SKM-1 treated with dmso at 0.1 percent for 144 hours (cell line): ENCODE results near the gene BTNL9.
"Not testable (repeated sequence)": the region's sequence is repeated elsewhere in the genome, so short reads cannot be mapped to it uniquely, and the experiment has no call there.

ENCODE experiments used
- DNase-seq: peaks from one replicate; lab custom pipeline; 2025; ENCODE audit not compliant: unreplicated experiment; lab: John Stamatoyannopoulos, UW

Gene BTNL9

DNA sequence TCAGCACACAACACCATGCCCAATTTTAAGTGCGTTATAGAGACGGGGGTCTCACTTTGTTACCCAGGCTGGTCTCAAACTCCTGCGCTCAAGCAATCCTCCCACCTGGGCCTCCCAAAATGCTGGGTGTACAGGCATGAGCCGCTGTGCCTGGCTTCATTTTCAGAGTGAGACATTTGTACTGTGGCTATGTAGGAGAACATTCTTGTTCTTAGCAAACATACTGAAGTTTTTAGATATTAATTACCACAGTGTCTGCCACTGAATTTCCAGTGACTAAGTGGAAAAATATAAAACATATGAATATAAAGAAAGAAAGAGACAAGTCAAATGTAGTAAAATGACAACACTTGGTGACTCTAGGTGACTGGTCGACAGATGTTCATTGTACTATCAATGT, 20.9 kb downstream of the BTNL9 start:
- no peak for DNase-seq

- DNase-seq: no peak
Observed at GRCh38 chr5:181061645-181062044, 21.6 kb downstream of the BTNL9 start.

DNA sequence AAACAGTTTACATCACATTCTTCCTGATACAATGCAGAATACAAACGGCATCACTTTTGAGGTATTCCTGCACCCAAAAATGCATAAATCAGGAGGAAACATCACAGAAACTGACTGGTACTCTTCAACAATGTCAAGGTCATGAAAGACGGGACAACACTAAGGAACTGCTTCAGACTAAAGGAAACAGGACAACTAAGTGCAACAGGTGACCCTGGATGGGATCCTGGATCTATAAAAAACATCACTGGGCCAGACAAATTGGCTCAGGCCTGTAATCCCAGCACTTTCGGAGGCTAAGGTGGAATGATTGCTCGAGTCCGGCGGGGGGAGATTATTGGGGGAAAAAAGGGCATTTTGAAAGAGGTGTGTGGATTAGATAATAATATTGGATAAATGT, 22.6 kb downstream of the BTNL9 start:
- DNase-seq: no peak

DNA sequence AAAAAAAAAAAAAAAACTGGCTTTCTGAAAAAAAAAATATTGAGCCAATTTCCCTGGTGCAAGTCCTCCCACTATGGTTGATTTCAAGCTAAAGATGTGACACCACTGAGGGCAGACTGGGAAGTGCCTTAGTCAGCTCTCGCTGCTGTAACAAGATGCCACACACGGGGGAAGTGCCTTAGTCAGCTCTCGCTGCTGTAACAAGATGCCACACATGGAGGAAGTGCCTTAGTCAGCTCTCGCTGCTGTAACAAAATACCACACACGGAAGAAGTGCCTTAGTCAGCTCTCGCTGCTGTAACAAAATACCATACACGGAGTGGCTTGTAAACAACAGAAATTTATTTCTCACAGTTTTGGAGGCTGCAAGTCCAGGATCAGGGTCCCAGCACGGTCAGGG, 23.4 kb downstream of the BTNL9 start:
- no peak for DNase-seq

DNA sequence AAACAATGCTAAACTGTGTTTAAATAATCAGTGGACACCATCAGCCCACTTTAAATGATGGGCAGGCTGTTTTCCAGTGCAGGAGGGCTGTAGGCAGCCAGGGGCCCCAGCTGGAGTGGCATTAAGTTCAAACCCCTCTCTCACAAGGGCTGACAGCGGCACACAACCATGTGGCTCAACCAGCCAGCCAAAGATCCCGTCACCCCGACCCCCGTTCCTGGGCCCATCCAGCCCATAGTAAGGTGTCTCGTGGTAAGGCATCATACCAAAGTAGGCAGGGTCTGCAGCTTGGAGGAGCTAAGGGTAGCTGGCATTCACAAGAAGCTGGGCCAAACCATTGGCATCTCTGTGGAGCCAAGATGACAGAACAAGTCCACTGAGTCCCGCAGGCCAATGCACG, 24.9 kb downstream of the BTNL9 start:
- DNase-seq: no peak

DNA sequence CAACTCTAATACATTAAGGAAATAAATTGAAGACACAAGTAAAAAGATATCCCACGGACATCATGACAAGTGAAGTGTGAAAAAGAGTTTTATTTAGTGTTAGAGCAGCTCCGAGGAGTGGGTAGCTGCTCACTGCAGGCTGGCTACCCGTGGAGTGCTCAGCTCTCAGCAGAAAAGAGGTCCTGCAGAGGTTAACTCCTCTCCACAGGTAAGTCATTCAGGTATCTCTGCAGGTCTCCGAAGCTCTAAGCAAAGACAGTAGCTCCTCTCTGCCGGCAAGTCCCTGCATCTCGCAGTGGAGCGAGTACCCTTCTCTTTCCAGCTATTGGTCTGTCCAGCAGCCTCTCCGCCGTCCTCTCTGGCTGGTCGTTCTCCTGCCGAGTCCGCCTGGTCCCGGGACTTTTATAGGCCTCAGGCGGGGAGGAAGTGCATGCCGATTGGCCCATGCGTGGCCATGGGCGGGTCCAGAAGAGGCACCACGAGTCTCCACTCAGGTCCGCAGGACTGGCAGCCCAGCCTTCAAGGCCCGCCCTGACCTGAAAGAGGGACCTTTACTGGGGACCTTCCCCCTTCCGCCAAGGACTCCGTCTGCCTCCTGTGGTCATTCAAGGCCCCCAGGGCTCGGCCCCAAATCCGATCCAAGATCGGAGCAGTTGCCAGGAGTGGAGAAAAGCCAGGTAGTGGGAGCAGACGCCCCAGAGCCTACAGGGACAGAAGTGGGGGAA, 29.9 kb downstream of the BTNL9 start:
- no peak for DNase-seq

DNA sequence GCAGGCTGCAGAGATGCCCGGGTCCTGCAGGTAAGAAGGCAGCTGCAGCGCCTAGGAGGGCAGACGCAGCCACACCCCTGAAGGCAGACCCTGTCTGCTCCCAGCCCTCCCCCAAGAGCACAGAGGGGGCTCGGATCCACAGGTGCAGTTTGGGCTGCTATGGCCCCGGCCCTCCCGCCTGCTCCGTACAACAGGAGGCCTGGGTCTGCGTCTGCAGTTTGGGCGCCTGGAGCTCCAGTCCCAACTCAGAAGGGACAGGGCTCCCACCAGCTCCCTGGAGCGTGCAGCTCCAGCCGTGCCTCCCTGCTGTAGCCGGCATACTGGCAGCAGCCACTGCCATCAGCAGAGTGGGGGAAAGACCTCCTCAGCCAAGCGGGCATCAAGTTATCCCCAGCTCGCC, 30.5 kb downstream of the BTNL9 start:
- no peak for DNase-seq

- DNase-seq: no peak
Observed at GRCh38 chr5:181071257-181071656, 31.2 kb downstream of the BTNL9 start.

GRCh38 chr5:181076920-181077319, 36.9 kb downstream of the BTNL9 start:
- DNase-seq: no peak

GRCh38 chr5:181081989-181082388, 41.9 kb downstream of the BTNL9 start:
- DNase-seq: no peak

DNA sequence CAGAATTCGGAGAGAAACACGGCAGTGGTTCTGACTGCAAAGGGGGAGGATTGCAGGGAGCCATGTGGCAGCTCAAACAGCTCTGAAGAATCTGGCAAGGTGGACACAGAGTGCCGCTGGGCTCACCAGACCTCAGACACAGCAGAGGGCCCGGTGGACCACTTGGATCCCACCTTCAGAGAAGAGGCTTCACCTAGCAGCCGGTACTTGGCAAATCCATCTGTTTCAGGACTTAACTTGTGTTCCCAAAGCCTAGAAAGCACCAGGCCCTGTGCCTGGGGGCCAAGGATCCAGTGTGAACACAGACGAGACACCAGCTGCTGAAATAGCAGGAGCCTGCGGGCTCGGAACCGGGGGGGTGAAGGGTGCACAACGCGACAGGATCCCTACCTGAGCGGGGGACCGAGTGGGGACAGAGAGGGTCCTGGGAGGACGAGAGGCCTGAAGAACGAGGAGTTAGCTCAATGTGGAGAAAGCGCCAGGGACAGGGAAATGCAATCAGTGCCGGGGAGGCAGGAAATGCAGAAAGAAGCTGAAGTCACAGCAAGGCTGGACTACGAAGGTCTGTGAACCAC, 44.6 kb downstream of the BTNL9 start:
- no peak for DNase-seq

DNA sequence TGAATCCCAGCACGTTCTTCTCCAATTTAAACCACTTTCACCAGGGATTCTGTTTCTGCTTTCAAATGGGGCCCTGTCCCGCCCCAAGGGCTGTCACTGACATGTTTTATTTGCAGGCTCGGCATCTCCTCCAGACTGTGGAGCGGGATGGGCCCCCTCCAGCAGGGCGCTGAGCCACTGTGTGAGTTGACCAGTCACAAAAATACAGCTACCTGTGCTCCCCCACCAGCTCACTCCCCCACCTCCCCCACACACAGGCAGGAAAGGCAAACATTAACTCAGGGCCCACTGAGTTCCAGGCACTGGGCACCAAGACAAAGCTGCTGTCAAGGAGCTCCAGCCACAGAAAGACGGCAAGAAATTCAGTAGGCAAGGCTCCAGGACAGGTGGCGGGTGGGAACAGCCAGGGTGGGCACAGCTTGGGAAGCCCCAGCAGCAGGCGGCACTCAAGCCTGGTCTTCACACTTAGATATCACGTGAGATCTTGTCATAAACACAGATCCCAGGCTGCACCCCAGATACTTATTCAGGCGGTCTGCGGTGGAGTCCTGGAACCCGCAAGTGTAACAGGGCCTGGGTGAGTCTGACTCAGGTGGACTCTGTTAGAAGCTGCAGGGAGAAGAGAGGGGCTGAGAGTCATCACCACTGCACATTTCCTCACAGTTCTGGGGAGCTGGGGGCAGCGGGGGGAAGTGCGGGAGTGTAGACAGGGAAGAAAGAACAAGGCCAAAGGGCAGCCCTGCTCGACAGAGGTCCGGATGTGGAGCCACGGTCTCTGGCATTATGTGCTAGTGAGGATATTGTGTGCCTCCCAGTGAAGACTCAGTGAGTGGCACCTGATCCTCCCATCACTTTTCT, 46.2 kb downstream of the BTNL9 start:
- no peak for DNase-seq

DNA sequence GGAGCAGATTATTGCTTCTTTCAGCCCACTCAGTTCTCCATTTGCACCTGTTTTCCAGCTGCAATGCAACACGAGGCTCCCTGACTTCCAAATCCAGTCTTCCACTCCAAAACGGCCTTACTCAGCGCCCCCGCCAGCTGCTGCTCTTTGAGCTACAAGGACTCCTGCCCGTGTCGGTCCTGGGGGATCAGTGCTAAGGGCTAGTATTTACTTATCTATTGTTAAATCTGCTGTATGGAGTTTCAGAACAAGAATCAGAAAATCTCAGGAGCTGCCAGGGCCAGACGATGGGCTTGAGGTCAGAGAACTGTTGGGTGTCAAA, 46.8 kb downstream of the BTNL9 start:
- DNase-seq: no peak

GRCh38 chr5:181087309-181087708, 47.2 kb downstream of the BTNL9 start:
- no peak for DNase-seq

- no peak for DNase-seq
Observed at GRCh38 chr5:181088289-181088688, 48.2 kb downstream of the BTNL9 start.

GRCh38 chr5:181092428-181092827, 52.4 kb downstream of the BTNL9 start:
- DNase-seq: no peak

- DNase-seq: not testable (repeated sequence)
Observed at GRCh38 chr5:181095162-181095561, 55.1 kb downstream of the BTNL9 start.

DNA sequence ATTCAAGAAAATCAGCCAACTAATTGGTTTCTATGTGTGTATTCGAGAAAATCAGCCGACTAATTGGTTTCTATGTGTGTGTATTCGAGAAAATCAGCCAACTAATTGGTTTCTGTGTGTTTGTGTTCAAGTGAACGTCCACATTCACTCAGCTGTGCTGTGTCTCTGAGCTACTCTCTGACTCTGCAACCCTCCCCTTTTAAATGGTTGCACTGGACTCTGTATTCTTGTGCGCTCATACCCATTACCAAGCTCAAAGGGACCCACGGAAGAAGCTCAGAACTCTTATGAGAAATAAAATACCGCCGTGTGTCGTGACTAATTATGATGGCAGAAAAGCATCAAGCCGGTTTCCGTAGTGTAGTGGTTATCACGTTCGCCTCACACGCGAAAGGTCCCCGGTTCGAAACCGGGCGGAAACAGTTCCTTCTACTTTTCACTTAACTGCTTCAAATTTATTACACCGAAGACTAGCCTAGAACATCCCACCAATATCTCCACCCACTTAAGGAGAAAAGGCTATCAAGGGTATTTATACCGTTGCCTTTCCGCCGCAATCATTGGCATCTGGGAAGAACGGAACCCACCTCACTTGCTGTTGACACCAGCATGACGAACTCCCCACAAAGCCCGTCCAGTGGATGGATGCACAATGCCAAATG, 56.8 kb downstream of the BTNL9 start:
- DNase-seq: not testable (repeated sequence)

GRCh38 chr5:181097383-181097753, 57.3 kb downstream of the BTNL9 start:
- DNase-seq: not testable (repeated sequence)

DNA sequence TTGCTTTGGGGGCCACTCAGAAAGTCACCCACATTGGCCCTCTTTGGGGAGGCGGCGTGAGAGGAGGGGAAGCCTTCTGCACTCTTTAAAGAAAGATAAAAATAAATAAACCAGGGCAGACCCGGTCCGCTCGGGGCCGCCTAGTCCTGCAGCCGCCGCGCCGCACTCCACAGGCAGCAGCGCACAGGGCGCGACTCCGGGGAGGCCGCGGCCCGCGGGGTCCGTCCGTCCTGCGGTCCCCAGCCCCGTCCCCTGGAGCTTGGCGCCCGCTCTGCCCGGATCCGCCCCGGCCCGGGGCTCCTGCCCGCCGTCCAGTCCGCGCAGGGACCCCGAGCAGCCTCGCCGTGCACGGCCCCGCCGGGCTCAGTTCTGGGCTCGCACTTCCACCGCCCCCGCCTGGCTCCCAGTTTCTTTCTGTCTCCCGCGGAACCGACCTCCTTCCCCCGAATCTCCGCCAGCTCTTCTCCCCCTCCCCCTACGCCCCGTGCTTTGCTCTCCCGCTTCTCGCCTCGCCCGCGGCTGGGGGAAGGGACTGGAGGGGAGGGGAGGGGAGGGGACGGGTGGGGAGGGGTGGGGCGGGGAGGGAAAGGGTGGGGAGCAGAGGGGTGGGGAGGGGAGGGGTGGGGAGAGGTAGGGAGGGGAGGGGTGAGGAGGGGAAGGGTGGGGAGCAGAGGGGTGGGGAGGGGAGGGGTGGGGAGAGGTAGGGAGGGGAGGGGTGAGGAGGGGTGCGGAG, 57.9 kb downstream of the BTNL9 start:
- DNase-seq: not testable (repeated sequence)
